ENCODE data around the gene ZFP42.

DNA sequence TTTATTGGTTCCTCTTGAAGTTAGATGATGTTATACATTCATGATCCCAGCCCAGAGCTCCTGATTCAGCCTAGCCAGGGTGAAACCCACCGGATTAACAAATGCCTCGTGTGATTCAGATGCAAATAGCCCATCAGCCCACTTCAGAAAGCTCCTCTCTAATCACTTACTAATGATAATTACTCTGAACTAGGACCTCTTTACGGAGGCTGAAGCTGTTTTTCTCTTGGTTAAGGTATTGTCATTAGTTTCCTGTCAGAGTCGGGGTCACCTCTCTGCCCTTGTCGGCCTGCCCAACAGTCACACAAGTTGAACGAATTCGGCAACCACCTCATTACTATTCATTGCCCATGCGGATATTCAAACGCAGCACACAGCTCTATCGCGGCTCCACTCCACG lies 36.6 kb downstream of the ZFP42 start:
- no peak for TF ChIP-seq POLR2A (IDR thresholded peaks at IDR 0.05; ENCODE audit: low read length)
- TF ChIP-seq GATA1 (IDR thresholded peaks at IDR 0.05; ENCODE audit: low read depth, low read length), result no peak
